Placental pericyte (primary cell): ENCODE measurements around the gene CCL15. TPM values are rescaled to one million over a fixed set of nuclear protein-coding genes. Genes with fewer than 3 reads are reported as not detected.

Experiments
- total RNA-seq: library from RNA; depleted of rRNA; stranded (reverse); fragments of >200 nt; gene quantifications from 2 replicates; pipeline ENCODE4 v1.2.3, GENCODE V29; 2012

CCL15 gene, protein sequence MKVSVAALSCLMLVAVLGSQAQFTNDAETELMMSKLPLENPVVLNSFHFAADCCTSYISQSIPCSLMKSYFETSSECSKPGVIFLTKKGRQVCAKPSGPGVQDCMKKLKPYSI
- total RNA-seq = not detected in 2 replicates

DNA sequence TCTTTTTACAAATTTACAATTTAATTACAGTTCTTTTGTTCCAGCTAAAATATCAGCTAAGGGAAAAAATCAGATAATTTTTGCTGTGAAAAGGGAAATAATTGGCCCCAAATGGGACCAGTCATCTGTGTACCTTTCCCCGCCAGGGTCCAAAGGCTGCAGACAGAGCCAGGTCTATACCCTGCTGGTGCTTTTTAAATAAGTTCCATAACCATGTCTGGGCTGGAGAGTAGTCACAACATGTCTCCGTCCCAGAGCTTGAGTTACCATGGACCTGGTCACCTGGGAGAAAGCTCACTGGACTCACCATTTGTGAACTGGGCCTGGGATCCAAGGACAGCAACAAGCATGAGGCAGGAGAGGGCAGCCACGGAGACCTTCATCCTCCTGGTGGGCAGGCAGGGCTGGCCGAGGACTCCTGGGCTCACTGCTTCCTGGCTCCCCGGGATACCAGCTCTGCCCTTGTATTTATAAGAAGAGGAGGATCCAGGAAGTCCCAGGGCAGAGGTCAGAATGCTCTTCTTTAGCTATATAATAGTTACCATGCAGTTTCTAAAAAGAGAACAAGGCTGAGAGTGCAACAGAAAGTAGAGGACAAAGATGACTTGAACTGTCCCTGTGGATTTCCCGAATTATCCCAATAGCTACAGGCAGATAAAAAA, at the start of gene CCL15:
Gene CCL15, minus strand, starts transcription at position 444 of the 662 bp plus-strand sequence. Its CDS starts 61 bp downstream, at position 383.

GRCh38 chr17:36017799-36018198, 16.4 kb upstream of the CCL15 start, which contains the start of gene CCL23:
CCL23 (minus strand) TSS chr17:36017972; CDS start chr17:36017897, 75 bp downstream.

GRCh38 chr17:35986643-35987042, 14.7 kb downstream of the CCL15 start, which contains the start of gene CCL14:
CCL14 (minus strand) TSS chr17:35986729; CDS start chr17:35986649, 80 bp downstream.

GRCh38 chr17:35981246-35981645, 20.1 kb downstream of the CCL15 start, which contains the start of gene CCL16:
CCL16 (minus strand) TSS chr17:35981497; CDS start chr17:35981420, 77 bp downstream.

Other genes with a start within 250 kb of the CCL15 start
- gene GAS2L2, start 248.3 kb downstream of the CCL15 start, total RNA-seq = not detected in 2 replicates
- not detected in 2 replicates for gene C17orf50, start 240.7 kb downstream of the CCL15 start, total RNA-seq
- 1.3 TPM in 1 of 2 replicates, not detected in the other for gene MMP28, start 205.9 kb downstream of the CCL15 start, total RNA-seq
- gene TAF15, start 192.1 kb downstream of the CCL15 start, total RNA-seq = 50.6 and 59.8 TPM in 2 replicates
- gene HEATR9, start 132.7 kb downstream of the CCL15 start, total RNA-seq = not detected in 2 replicates
- gene CCL5, start 121.2 kb downstream of the CCL15 start, total RNA-seq = 0.29 TPM in 1 of 2 replicates, not detected in the other
- gene RDM1, start 70.8 kb downstream of the CCL15 start, total RNA-seq = not detected in 2 replicates
- not detected in 2 replicates for gene LYZL6, start 57.8 kb downstream of the CCL15 start, total RNA-seq
- gene CCL16, start 20.1 kb downstream of the CCL15 start, total RNA-seq = not detected in 2 replicates
- not detected in 2 replicates for gene CCL14, start 14.8 kb downstream of the CCL15 start, total RNA-seq
- gene CCL23, start 16.4 kb upstream of the CCL15 start, total RNA-seq = not detected in 2 replicates
- gene CCL18, start 62.7 kb upstream of the CCL15 start, total RNA-seq = not detected in 2 replicates
- not detected in 2 replicates for gene CCL3, start 88.6 kb upstream of the CCL15 start, total RNA-seq
- gene CCL4, start 102.3 kb upstream of the CCL15 start, total RNA-seq = not detected in 2 replicates
- gene TBC1D3B, start 175.1 kb upstream of the CCL15 start, total RNA-seq = 0.29 and 1.8 TPM in 2 replicates
- gene CCL3L1, start 195.2 kb upstream of the CCL15 start, total RNA-seq = not detected in 2 replicates
- not detected in 2 replicates for gene CCL4L2, start 209.5 kb upstream of the CCL15 start, total RNA-seq